AG04450 (cell line): ENCODE data around the gene TSPAN4. TPM values are rescaled to one million over a fixed set of nuclear protein-coding genes. Genes with fewer than 3 reads are reported as not detected.
A peak's percentile ranks its signal among the peaks of the same experiment; 100 is the strongest.

Experiments used
- CTCF ChIA-PET: fragments of 300-600, 350-600 bp; formaldehyde crosslinking; extraction: SDS; loops from one replicate; lab custom pipeline; 2022; ENCODE audit warnings: antibody characterized with exemption, inconsistent platforms; lab: Charles Lee
- POLR2A ChIA-PET: fragments of 350-600 bp; formaldehyde crosslinking; extraction: SDS; loops from one replicate; lab custom pipeline; 2021; ENCODE audit warnings: antibody characterized with exemption, inconsistent platforms; lab: Yijun Ruan, JAX
- DNase-seq: peaks from one replicate; pipeline ENCODE4 v3.0.0-alpha.2; 2011; ENCODE audit warnings: low read depth, low spot score
- H3K27ac ChIP-seq: one replicate; pipeline ENCODE4 v1.5.1; 2012; ENCODE audit warnings: low read depth, low read length, control low read depth
- H3K27me3 ChIP-seq: one replicate; pipeline ENCODE4 v1.6.0; 2012; ENCODE audit warnings: low read length; ENCODE audit not compliant: control insufficient read depth, insufficient read depth
- H3K4me3 ChIP-seq: 2 replicates; pipeline ENCODE4 v1.5.1; 2011; ENCODE audit warnings: mild to moderate bottlenecking, low read depth, low read length, control low read depth
- H3K9me3 ChIP-seq: 2 replicates; pipeline ENCODE4 v1.5.1; 2012; ENCODE audit warnings: low read length; ENCODE audit not compliant: control insufficient read depth, insufficient read depth
- CTCF ChIP-seq: IDR thresholded peaks from 2 replicates; pipeline ENCODE4 v1.5.1; 2011; ENCODE audit warnings: low read depth, low read length, control low read depth, inconsistent platforms
- polyA plus RNA-seq: library from polyadenylated mRNA; depleted of rRNA; stranded (reverse); fragments of >200 nt; gene quantifications from 2 replicates; pipeline ENCODE4 v1.2.3, GENCODE V29; 2011

The TSPAN4 gene
- polyA plus RNA-seq, 1 experiment: 92.6 TPM

DNA sequence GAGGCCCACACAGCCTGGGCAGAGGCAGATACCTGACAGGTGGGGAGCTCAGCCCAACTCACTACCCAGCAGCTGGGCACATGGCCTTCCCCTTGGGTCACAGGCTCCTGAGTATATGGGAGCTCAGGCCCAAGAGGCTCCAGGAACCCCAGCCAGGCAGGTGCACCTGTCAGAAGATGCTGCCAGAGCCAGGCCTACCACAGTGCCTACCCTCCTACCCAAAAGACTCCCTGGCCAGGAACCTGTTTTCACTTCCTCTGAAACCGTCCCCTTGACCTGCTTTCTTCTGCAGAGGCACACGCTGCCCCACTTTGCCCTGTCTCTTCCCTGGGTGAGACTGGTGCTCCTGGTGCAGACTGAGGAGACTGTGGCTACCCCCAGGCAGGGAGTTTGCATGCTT lies 65.0 kb downstream of the TSPAN4 start:
- ChIA-PET CTCF (no interaction called here), POLR2A (no interaction called here)
- no peaks in the 10 kb centered on the region for H3K27me3 ChIP-seq
- no peaks in the 10 kb centered on the region; the same call in 1 of the 2 replicates for H3K9me3 ChIP-seq
- H3K27ac ChIP-seq: no peak overlapping the region
- no peak for TF ChIP-seq CTCF
- no peak overlapping the region for H3K4me3 ChIP-seq
- no peak for DNase-seq

DNA sequence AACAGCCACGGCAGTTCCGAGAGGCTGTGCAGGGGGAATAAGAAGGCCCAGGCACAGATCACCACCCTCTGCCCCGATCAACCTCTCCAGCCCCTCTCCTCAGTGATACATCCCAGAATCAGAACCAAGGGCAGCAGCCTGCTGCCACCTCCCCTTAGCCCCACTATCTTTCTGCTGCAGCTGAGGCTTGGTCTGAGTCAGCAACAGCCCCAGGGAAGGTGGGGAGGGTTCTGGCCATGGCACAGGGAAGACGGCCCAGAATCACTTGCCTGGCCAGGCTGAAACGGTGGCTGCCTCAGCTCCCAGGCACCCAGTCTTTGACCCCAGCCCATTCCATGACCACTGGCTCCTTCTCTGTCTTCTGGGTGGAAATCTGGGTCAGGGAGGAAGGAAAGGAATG lies 65.6 kb downstream of the TSPAN4 start:
- ChIA-PET POLR2A (no interaction called here), CTCF (no interaction called here)
- Histone ChIP-seq H3K27ac (no peak overlapping the region), H3K4me3 (no peak overlapping the region), H3K27me3 (no peaks in the 10 kb centered on the region), H3K9me3 (no peaks in the 10 kb centered on the region; the same call in 1 of the 2 replicates)
- no peak for TF ChIP-seq CTCF
- DNase-seq: no peak

GRCh38 chr11:909406-909805 lies 66.8 kb downstream of the TSPAN4 start:
- Histone ChIP-seq H3K4me3 (peak overlapping the region; percentile 87), H3K27me3 (no peaks in the 10 kb centered on the region), H3K27ac (no peak overlapping the region), H3K9me3 (no peaks in the 10 kb centered on the region; the same call in 1 of the 2 replicates)
- ChIA-PET CTCF (no interaction called here), POLR2A (no interaction called here)
- DNase-seq: no peak
- no peak for TF ChIP-seq CTCF

DNA sequence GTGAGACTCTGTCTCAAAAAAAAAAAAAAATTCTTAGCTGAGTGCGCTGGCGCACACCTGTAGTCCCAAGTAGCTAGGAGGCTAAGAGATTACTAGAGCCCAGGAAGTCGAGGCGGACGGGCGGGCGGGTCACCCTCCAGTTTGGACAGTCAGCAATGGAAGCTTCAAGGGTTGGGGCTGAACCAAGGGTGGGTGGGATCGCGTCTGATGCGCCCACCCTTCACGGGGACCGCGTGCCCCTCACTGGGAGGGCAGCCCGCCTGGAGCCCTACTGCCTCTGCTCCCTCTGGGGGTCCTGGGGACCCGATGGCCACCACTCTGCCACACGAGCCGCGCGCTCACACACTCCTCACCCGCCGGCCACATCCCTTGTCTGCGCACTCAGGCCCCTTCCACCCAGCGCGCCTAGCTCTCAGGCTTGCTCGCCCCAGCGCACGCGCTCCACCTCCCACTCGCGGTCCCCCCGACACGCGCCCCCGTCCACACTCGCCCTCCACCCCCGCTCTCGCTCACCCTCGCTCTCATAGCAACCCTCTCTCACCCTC lies 67.5 kb downstream of the TSPAN4 start:
- TF ChIP-seq CTCF: no peak
- DNase-seq: no peak
- POLR2A ChIA-PET: interaction anchor here (0.7 kb wide), 1 partner anchor 67 kb away, joined by 3 read pairs; no protein-coding TSS in a partner anchor
- no peak overlapping the region for H3K27ac ChIP-seq
- no peaks in the 10 kb centered on the region; the same call in 1 of the 2 replicates for H3K9me3 ChIP-seq
- CTCF ChIA-PET: no interaction called here
- H3K4me3 ChIP-seq: peak overlapping the region; percentile 87
- H3K27me3 ChIP-seq: no peaks in the 10 kb centered on the region

DNA sequence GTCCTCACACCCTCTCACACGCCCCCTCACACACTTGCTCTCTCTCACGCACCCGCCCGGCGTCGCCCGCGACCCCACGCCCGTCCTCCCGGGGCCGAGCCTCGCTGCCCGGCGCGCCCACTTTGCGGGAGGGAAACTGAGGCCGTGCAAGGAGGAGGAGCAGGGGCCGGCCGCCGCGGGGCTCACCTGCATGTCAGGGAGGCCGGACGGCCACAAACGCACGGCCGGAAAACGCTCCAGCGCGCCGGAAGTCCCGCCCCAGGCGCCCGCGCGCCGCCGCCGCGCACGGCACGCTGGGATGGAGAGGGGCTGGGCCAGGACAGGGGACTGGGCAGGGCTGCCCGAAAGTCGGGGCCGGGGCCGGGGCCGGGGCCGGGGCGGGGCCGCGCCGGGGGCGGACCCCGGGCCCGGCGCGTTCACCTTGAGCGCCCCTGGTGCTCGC lies 68.0 kb downstream of the TSPAN4 start, which contains the start of gene CHID1:
CHID1 (minus strand) TSS at position 222 of the 442 bp plus-strand sequence. CDS start 5,994 bp downstream, outside the sequence.
- no peaks in the 10 kb centered on the region; the same call in 1 of the 2 replicates for H3K9me3 ChIP-seq
- DNase-seq: no peak
- no peak for TF ChIP-seq CTCF
- ChIA-PET POLR2A (interaction anchor here (0.7 kb wide), 1 partner anchor 67 kb away, joined by 3 read pairs; no protein-coding TSS in a partner anchor), CTCF (no interaction called here)
- peak within 1 kb of the TSS; percentile 73 for H3K27ac ChIP-seq
- no peaks in the 10 kb centered on the region for H3K27me3 ChIP-seq
- H3K4me3 ChIP-seq: peak within 1 kb of the TSS; percentile 87
